ENCODE data around the gene ABCC2. TPM values are rescaled to one million over a fixed set of nuclear protein-coding genes. Genes with fewer than 3 reads are reported as not detected.
A peak's percentile ranks its signal among the peaks of the same experiment; 100 is the strongest.
"Not testable (repeated sequence)": the region's sequence is repeated elsewhere in the genome, so short reads cannot be mapped to it uniquely, and the experiment has no call there.

Gene ABCC2
- total RNA-seq (0.26 and 0.66 TPM in 2 replicates), polyA plus RNA-seq (0.17 and 0.21 TPM in 2 replicates), polyA minus RNA-seq (ENCODE audit: low replicate concordance) (0.22 TPM in 1 of 2 replicates, not detected in the other)
- 0.14 and 0.40 TPM in 2 replicates for polyA plus RNA-seq (2012)

GRCh38 chr10:99782447-99783286, at the start of gene ABCC2:
TSS of gene ABCC2 (plus strand) at chr10:99782640. CDS start at chr10:99782845, 205 bp downstream.
- no peak within 1 kb of the TSS for H3K27ac ChIP-seq (ENCODE audit: insufficient read depth, low read length)
- H3K9me3 ChIP-seq (ENCODE audit: control insufficient read depth, insufficient read depth, low read depth, low read length) = no peaks in the 10 kb centered on the region
- no peak within 1 kb of the TSS for H2AFZ ChIP-seq (ENCODE audit: low read length)
- no peaks in the 10 kb centered on the region for H3K36me3 ChIP-seq (ENCODE audit: control insufficient read depth, insufficient read depth, low read length)
- H3K27me3 ChIP-seq (ENCODE audit: control insufficient read depth, insufficient read depth, low read length) = no peaks in the 10 kb centered on the region
- no peaks in the 10 kb centered on the region for H4K20me1 ChIP-seq (ENCODE audit: control insufficient read depth, extremely low read depth, insufficient read depth, low read length)
- no peak within 1 kb of the TSS for H3K4me3 ChIP-seq (replicated peaks in 1 of 4; ENCODE audit: control extremely low read depth in 1 of 4, insufficient read depth in 1 of 4, low read depth in 3 of 4, low read length in 4 of 4)
- H3K9ac ChIP-seq (ENCODE audit: insufficient read depth, low read length) = no peak within 1 kb of the TSS
- DNase-seq (ENCODE audit: low read depth in 2 of 2) = no peak
- H3K4me1 ChIP-seq (ENCODE audit: control insufficient read depth, extremely low read depth, insufficient read depth, low read length) = peaks cover 21% of the 10 kb centered on the region
- H3K4me2 ChIP-seq (ENCODE audit: extremely low read depth, insufficient read depth, low read length) = no peak within 1 kb of the TSS
- no peak for TF ChIP-seq EZH2 (IDR thresholded peaks at IDR 0.05; ENCODE audit: low read length, missing control alignments)
- no peak for TF ChIP-seq CTCF (conservative IDR thresholded peaks at IDR 0.05 in 1 of 2, IDR thresholded peaks at IDR 0.05 in 1 of 2; ENCODE audit: low read depth in 1 of 2, low read length in 2 of 2)
- H3K79me2 ChIP-seq (ENCODE audit: control insufficient read depth, insufficient read depth, low read length) = no peaks in the 10 kb centered on the region

- H3K79me2 ChIP-seq (ENCODE audit: control insufficient read depth, insufficient read depth, low read length) = peaks cover 14% of the 10 kb centered on the region
- no peak overlapping the region for H3K27ac ChIP-seq (ENCODE audit: insufficient read depth, low read length)
- peak overlapping the region; percentile 70 for H3K4me2 ChIP-seq (ENCODE audit: extremely low read depth, insufficient read depth, low read length)
- no peak for TF ChIP-seq CTCF (conservative IDR thresholded peaks at IDR 0.05 in 1 of 2, IDR thresholded peaks at IDR 0.05 in 1 of 2; ENCODE audit: low read depth in 1 of 2, low read length in 2 of 2)
- TF ChIP-seq EZH2 (IDR thresholded peaks at IDR 0.05; ENCODE audit: low read length, missing control alignments) = no peak
- H3K27me3 ChIP-seq (ENCODE audit: control insufficient read depth, insufficient read depth, low read length) = no peaks in the 10 kb centered on the region
- H3K9ac ChIP-seq (ENCODE audit: insufficient read depth, low read length) = no peak overlapping the region
- no peak overlapping the region for H2AFZ ChIP-seq (ENCODE audit: low read length)
- H3K36me3 ChIP-seq (ENCODE audit: control insufficient read depth, insufficient read depth, low read length) = no peaks in the 10 kb centered on the region
- DNase-seq (ENCODE audit: low read depth in 2 of 2) = peak; percentile 31 to 36
- no peaks in the 10 kb centered on the region for H3K9me3 ChIP-seq (ENCODE audit: control insufficient read depth, insufficient read depth, low read depth, low read length)
- H3K4me3 ChIP-seq (replicated peaks in 1 of 4; ENCODE audit: control extremely low read depth in 1 of 4, insufficient read depth in 1 of 4, low read depth in 3 of 4, low read length in 4 of 4) = peak overlapping the region; percentile 22 to 97 (median 58)
- peaks cover 5% of the 10 kb centered on the region for H3K4me1 ChIP-seq (ENCODE audit: control insufficient read depth, extremely low read depth, insufficient read depth, low read length)
- no peaks in the 10 kb centered on the region for H4K20me1 ChIP-seq (ENCODE audit: control insufficient read depth, extremely low read depth, insufficient read depth, low read length)
Observed at GRCh38 chr10:99733366-99733765, 49.1 kb upstream of the ABCC2 start.

GRCh38 chr10:99734111-99734510, 48.3 kb upstream of the ABCC2 start:
- not testable (repeated sequence) for H3K4me3 ChIP-seq (replicated peaks in 1 of 4; ENCODE audit: control extremely low read depth in 1 of 4, insufficient read depth in 1 of 4, low read depth in 3 of 4, low read length in 4 of 4); H3K4me2 ChIP-seq (ENCODE audit: extremely low read depth, insufficient read depth, low read length); H3K27me3 ChIP-seq (ENCODE audit: control insufficient read depth, insufficient read depth, low read length); H3K9ac ChIP-seq (ENCODE audit: insufficient read depth, low read length); H3K9me3 ChIP-seq (ENCODE audit: control insufficient read depth, insufficient read depth, low read depth, low read length); H3K36me3 ChIP-seq (ENCODE audit: control insufficient read depth, insufficient read depth, low read length); H4K20me1 ChIP-seq (ENCODE audit: control insufficient read depth, extremely low read depth, insufficient read depth, low read length); H2AFZ ChIP-seq (ENCODE audit: low read length); H3K27ac ChIP-seq (ENCODE audit: insufficient read depth, low read length); H3K4me1 ChIP-seq (ENCODE audit: control insufficient read depth, extremely low read depth, insufficient read depth, low read length); DNase-seq (ENCODE audit: low read depth in 2 of 2)
- peaks cover 14% of the 10 kb centered on the region for H3K79me2 ChIP-seq (ENCODE audit: control insufficient read depth, insufficient read depth, low read length)
